GM12878 (cell line): ENCODE results near the gene KLHL18. TPM values are rescaled to one million over a fixed set of nuclear protein-coding genes. Genes with fewer than 3 reads are reported as not detected.

ENCODE experiments used
- ATAC-seq: fragments of 200-7000 bp; cut with Tn5 transposase; 3 replicates; pipeline ENCODE4 v1.9.1; 2020; ENCODE audit warnings: mild to moderate bottlenecking, moderate library complexity
- BruUV-seq: library from RNA; stranded (reverse); fragments of 400-500 nt; replicated peaks from 2 replicates; lab custom pipeline; 2021; lab: Mats Ljungman, UMichigan
- CTCF ChIA-PET: fragments of 300-600 bp; sonication (Branson Sonifier 250); formaldehyde crosslinking; extraction: SDS; loops from one replicate; lab custom pipeline; 2021; ENCODE audit warnings: inconsistent platforms; lab: Yijun Ruan, JAX
- POLR2A ChIA-PET: fragments of 350-600 bp; formaldehyde crosslinking; extraction: SDS; loops from one replicate; lab custom pipeline; 2021; ENCODE audit warnings: inconsistent platforms; lab: Charles Lee
- RAD21 ChIA-PET: fragments of 300-600 bp; sonication (Branson Sonifier 250); formaldehyde crosslinking; loops from one replicate; lab custom pipeline; 2023; ENCODE audit warnings: antibody characterized with exemption; ENCODE audit not compliant: unreplicated experiment; lab: Charles Lee
- SMC1A ChIA-PET: fragments of 300-600 bp; sonication (Branson Sonifier 250); formaldehyde crosslinking; loops from one replicate; lab custom pipeline; 2023; ENCODE audit not compliant: unreplicated experiment, uncharacterized antibody; lab: Charles Lee
- DNase-seq: peaks from one replicate; pipeline ENCODE4 v3.0.0-alpha.2; 2011; ENCODE audit warnings: low read depth, low spot score
- FAIRE-seq: peaks from 3 replicates; lab custom pipeline; 2011; peaks lifted over from hg19 to GRCh38; lab: Jason Lieb, UNC
- H2AFZ ChIP-seq: 2 replicates; pipeline ENCODE4 v1.6.0; 2011; ENCODE audit warnings: low read depth, low read length, control low read depth; ENCODE audit not compliant: control insufficient read depth
- H3K27ac ChIP-seq: 2 replicates; pipeline ENCODE4 v1.5.1; 2011; ENCODE audit warnings: control low read depth; ENCODE audit not compliant: control insufficient read depth, insufficient read depth
- H3K27me3 ChIP-seq, 2 experiments: replicated peaks in 1 of 2; 2 replicates each; pipeline versions ENCODE4 v1.6.0 to v1.6.1; 2011; ENCODE audit warnings: low read length in 1 of 2; ENCODE audit not compliant: control insufficient read depth in 2 of 2, insufficient read depth in 2 of 2
- H3K36me3 ChIP-seq, 2 experiments: 2 replicates each; pipeline ENCODE4 v1.5.1; 2011; ENCODE audit warnings: low read length in 1 of 2; ENCODE audit not compliant: control insufficient read depth in 2 of 2, insufficient read depth in 2 of 2
- H3K4me1 ChIP-seq: 2 replicates; pipeline ENCODE4 v1.6.1; 2011; ENCODE audit warnings: mild to moderate bottlenecking, low read length, moderate library complexity, mixed read lengths; ENCODE audit not compliant: control insufficient read depth, insufficient read depth
- H3K4me2 ChIP-seq: 2 replicates; pipeline ENCODE4 v1.6.0; 2011; ENCODE audit warnings: control low read depth; ENCODE audit not compliant: control insufficient read depth, insufficient read depth
- H3K4me3 ChIP-seq: fragments of 200-600 bp; sonication (generic); 2 replicates; pipeline ENCODE4 v1.5.1; 2016
- H3K79me2 ChIP-seq: 2 replicates; pipeline ENCODE4 v1.6.0; 2011; ENCODE audit warnings: low read length; ENCODE audit not compliant: control insufficient read depth, insufficient read depth
- H3K9ac ChIP-seq: 2 replicates; pipeline ENCODE4 v1.8.0; 2011; ENCODE audit warnings: low read length, control low read depth, mixed read lengths; ENCODE audit not compliant: control insufficient read depth, insufficient read depth
- H3K9me3 ChIP-seq: replicated peaks from 3 replicates; pipeline ENCODE4 v1.5.1; 2011; ENCODE audit warnings: mild to moderate bottlenecking, low read length; ENCODE audit not compliant: control insufficient read depth, insufficient read depth
- H4K20me1 ChIP-seq: 2 replicates; pipeline ENCODE4 v1.6.0; 2011; ENCODE audit not compliant: control insufficient read depth, insufficient read depth
- CREM ChIP-seq: IDR thresholded peaks from 2 replicates; pipeline ENCODE4 v1.6.1; 2014; ENCODE audit warnings: antibody characterized with exemption, low read depth
- EED ChIP-seq: sonication (generic); IDR thresholded peaks from 2 replicates; pipeline ENCODE4 v1.6.1; 2016; ENCODE audit warnings: antibody characterized with exemption, low read depth
- EZH2 ChIP-seq: IDR thresholded peaks from 2 replicates; pipeline ENCODE4 v1.6.1; 2012; ENCODE audit warnings: low read depth, mild to moderate bottlenecking, control low read depth, inconsistent platforms, low read length, borderline replicate concordance; ENCODE audit not compliant: control insufficient read depth
- GABPA ChIP-seq: IDR thresholded peaks from 2 replicates; pipeline ENCODE4 v1.6.1; 2014; ENCODE audit warnings: antibody characterized with exemption, low read depth, mild to moderate bottlenecking, inconsistent platforms
- RBBP5 ChIP-seq: fragments of 200-600 bp; sonication (generic); conservative IDR thresholded peaks from 2 replicates; pipeline ENCODE4 v1.6.1; 2016
- RUNX3 ChIP-seq: IDR thresholded peaks from 2 replicates; pipeline ENCODE4 v1.6.1; 2012; ENCODE audit warnings: low read length, inconsistent platforms
- SIN3A ChIP-seq: IDR thresholded peaks from 2 replicates; pipeline ENCODE4 v1.6.1; 2012; ENCODE audit warnings: low read depth, low read length, improper control_type of control experiment
- SMAD1 ChIP-seq: fragments of 450-650 bp; IDR thresholded peaks from 2 replicates; pipeline ENCODE4 v1.6.1; 2018; ENCODE audit warnings: mild to moderate bottlenecking, low read depth; ENCODE audit not compliant: partially characterized antibody
- SMC3 ChIP-seq: IDR thresholded peaks from 2 replicates; pipeline ENCODE4 v1.6.1; 2011; ENCODE audit warnings: low read length, improper control_type of control experiment, borderline replicate concordance
- ZNF622 ChIP-seq: fragments of 450-650 bp; IDR thresholded peaks from 2 replicates; pipeline ENCODE4 v1.6.1; 2017; ENCODE audit warnings: mild to moderate bottlenecking, inconsistent platforms
- WGBS: methylation state at CpG from one replicate; pipeline ENCODE4 v1.1.6; 2016; ENCODE audit warnings: low lambda C conversion rate; ENCODE audit not compliant: insufficient replicate concordance, insufficient coverage; ENCODE audit errors: missing lambda C conversion rate; 5-methylcytosine and 5-hydroxymethylcytosine counted together
- in situ Hi-C: fragments of 300-500 bp; cut with MboI; formaldehyde crosslinking; loops from 9 replicates; pipeline ENCODE4 v1.14.3; 2018; ENCODE audit warnings: mixed read lengths
- intact Hi-C: fragments of 100-400 bp; cut with micrococcal nuclease; formaldehyde crosslinking; loops from one replicate; pipeline ENCODE4 v1.14.2; 2022; ENCODE audit not compliant: unreplicated experiment
- polyA plus RNA-seq, 11 experiments: library from polyadenylated mRNA; depleted of rRNA in 4 of 11; unstranded in 6 of 11; stranded (reverse) in 5 of 11; fragments of >200 nt; fragmentation: Nextera tagmentation in 4 of 11; fragmentation: Illumina TruSeq in 1 of 11; extraction: Ambion mirVana in 4 of 11; extraction: Trizol in 1 of 11; gene quantifications; 1 replicate in 1 of 11; 2 replicates in 10 of 11; pipeline versions ENCODE4 v1.2.1 to v1.2.3, GENCODE V29; 2011 to 2016; ENCODE audit warnings: inconsistent platforms in 2 of 11, missing spikeins in 2 of 11, low read depth in 1 of 11
- total RNA-seq, 4 experiments: library from RNA; depleted of rRNA in 3 of 4; stranded (reverse); fragments of >200 nt in 3 of 4; fragmentation: Illumina TruSeq in 1 of 4; extraction: Trizol in 1 of 4; gene quantifications; 2 replicates each; pipeline versions ENCODE4 v1.2.1 to v1.2.3, GENCODE V29; 2013 to 2021
- TF ChIP-seq, protein P1 (sequence below): IDR thresholded peaks from 2 replicates; pipeline ENCODE4 v1.6.1; 2011; ENCODE audit warnings: low read depth, low read length, improper control_type of control experiment, borderline replicate concordance
- TF ChIP-seq, protein P2 (sequence below): IDR thresholded peaks from 2 replicates; pipeline ENCODE4 v1.6.1; 2012; ENCODE audit warnings: low read depth, low read length, improper control_type of control experiment
- TF ChIP-seq, protein P3 (sequence below): IDR thresholded peaks from 2 replicates; pipeline ENCODE4 v1.6.1; 2011; ENCODE audit warnings: mild to moderate bottlenecking, low read depth, low read length, moderate library complexity; ENCODE audit not compliant: insufficient replicate concordance
- TF ChIP-seq, protein P4 (sequence below): fragments of 450-650 bp; IDR thresholded peaks from 2 replicates; pipeline ENCODE4 v1.6.1; 2017; ENCODE audit warnings: mild to moderate bottlenecking, low read depth, inconsistent platforms; ENCODE audit not compliant: poor library complexity, severe bottlenecking

The KLHL18 gene
- total and polyA plus RNA-seq, 10 of the 15 experiments (the other 5 are each of a cell fraction or from before 2014, with no cell fraction given) = 24.0 to 69.8 (median 51.7) TPM

DNA sequence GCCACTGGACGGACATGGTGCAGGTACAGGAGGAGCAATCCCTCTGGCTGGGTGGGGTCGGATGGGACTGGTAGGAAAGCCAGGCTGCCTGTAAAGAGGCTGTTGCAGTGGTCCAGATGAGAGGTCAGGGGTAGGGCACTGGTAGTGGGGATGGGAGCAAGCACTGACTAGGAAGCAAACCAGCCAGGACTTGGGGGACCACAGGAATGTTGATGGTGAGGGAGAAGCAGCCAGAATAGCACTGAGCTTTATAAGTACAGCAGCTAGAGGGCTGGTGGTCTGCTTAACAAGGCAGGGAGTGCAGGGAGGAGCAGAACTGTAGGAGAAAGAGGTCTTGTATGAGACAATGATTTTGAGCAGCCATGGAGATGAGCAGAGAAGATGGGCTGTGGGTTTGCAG is 59.4 kb downstream of the KLHL18 start:
- no peak overlapping the region for H2AFZ ChIP-seq
- ChIA-PET CTCF (interaction anchor here (0.7 kb wide), 1 partner anchor 25 kb away, joined by 3 read pairs; no protein-coding TSS in a partner anchor), POLR2A (no interaction called here), RAD21 (interaction anchor here (0.7 kb wide), 1 partner anchor 24 kb away, joined by 3 read pairs; no protein-coding TSS in a partner anchor), SMC1A (interaction anchor here (0.7 to 1.3 kb wide), 2 partner anchors 17 to 28 kb away, joined by 3 to 4 read pairs; no protein-coding TSS in a partner anchor)
- H3K4me1 ChIP-seq = peaks cover 17% of the 10 kb centered on the region
- no peaks in the 10 kb centered on the region; the same call in 1 of the 2 replicates for H4K20me1 ChIP-seq
- in situ Hi-C loops = no loop called here
- FAIRE-seq = no peak
- no peaks in the 10 kb centered on the region for H3K27me3 ChIP-seq
- H3K4me3 ChIP-seq = no peak overlapping the region
- no peak for ATAC-seq
- no peak for TF ChIP-seq ZNF622
- TF ChIP-seq GABPA = no peak
- no peak for TF ChIP-seq SIN3A
- no peak for DNase-seq
- intact Hi-C loops = no loop called here
- H3K4me2 ChIP-seq = no peak overlapping the region
- no peaks in the 10 kb centered on the region for H3K79me2 ChIP-seq
- H3K9ac ChIP-seq = no peak overlapping the region
- 96% methylated on average over 2 of the region's 2 CpGs for WGBS
- H3K9me3 ChIP-seq = no peaks in the 10 kb centered on the region
- H3K27ac ChIP-seq = no peak overlapping the region
- BruUV-seq = no TSS peak
- peaks cover 24 to 25% of the 10 kb centered on the region in 2 experiments for H3K36me3 ChIP-seq

DNA sequence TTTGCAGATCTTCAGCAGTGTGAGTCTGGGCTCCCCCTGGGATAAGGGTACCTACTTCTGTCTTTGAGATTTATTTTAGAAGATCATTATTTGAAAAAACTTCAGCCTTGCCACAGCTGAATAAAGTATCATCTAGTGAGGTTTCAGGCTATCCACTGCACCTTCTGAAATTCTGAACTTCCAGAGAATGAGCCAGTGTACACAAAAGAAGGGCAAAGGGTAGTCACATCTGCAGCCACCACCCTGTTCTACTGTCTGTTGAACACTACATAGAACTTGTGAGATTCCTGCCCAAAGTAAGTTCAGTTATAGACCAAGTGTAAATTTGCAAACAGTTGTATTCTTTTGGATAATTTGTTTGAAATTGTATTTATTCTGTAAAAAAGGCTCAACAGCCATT is 60.1 kb downstream of the KLHL18 start:
- BruUV-seq = no TSS peak
- CTCF ChIA-PET = interaction anchor here (0.7 kb wide), 1 partner anchor 25 kb away, joined by 3 read pairs; no protein-coding TSS in a partner anchor
- no peak overlapping the region for H3K9ac ChIP-seq
- FAIRE-seq (no peak), DNase-seq (no peak), ATAC-seq (no peak)
- no peak overlapping the region for H3K27ac ChIP-seq
- peaks cover 18 to 23% of the 10 kb centered on the region in 2 experiments for H3K36me3 ChIP-seq
- H3K4me2 ChIP-seq = no peak overlapping the region
- in situ Hi-C loops (no loop called here), intact Hi-C loops (no loop called here)
- H3K79me2 ChIP-seq = no peaks in the 10 kb centered on the region
- H3K27me3 ChIP-seq = no peaks in the 10 kb centered on the region
- H3K4me3 ChIP-seq = no peak overlapping the region
- no peaks in the 10 kb centered on the region; the same call in 1 of the 2 replicates for H4K20me1 ChIP-seq
- no peaks in the 10 kb centered on the region for H3K9me3 ChIP-seq
- POLR2A ChIA-PET = no interaction called here
- H2AFZ ChIP-seq = no peak overlapping the region
- H3K4me1 ChIP-seq = peaks cover 21% of the 10 kb centered on the region
- RAD21 ChIA-PET = no interaction called here
- SMC1A ChIA-PET = interaction anchor here (1.3 kb wide), 1 partner anchor 16 kb away, joined by 3 read pairs; no protein-coding TSS in a partner anchor
- no peak for TF ChIP-seq EZH2
- TF ChIP-seq SMAD1 = no peak
- TF ChIP-seq EED = no peak
- no peak for TF ChIP-seq RBBP5
- TF ChIP-seq, protein P1, sequence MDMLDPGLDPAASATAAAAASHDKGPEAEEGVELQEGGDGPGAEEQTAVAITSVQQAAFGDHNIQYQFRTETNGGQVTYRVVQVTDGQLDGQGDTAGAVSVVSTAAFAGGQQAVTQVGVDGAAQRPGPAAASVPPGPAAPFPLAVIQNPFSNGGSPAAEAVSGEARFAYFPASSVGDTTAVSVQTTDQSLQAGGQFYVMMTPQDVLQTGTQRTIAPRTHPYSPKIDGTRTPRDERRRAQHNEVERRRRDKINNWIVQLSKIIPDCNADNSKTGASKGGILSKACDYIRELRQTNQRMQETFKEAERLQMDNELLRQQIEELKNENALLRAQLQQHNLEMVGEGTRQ = no peak
- no peak for TF ChIP-seq RUNX3
- no peak for TF ChIP-seq CREM
- TF ChIP-seq, protein P2, sequence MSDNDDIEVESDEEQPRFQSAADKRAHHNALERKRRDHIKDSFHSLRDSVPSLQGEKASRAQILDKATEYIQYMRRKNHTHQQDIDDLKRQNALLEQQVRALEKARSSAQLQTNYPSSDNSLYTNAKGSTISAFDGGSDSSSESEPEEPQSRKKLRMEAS = no peak
- TF ChIP-seq, protein P3, sequence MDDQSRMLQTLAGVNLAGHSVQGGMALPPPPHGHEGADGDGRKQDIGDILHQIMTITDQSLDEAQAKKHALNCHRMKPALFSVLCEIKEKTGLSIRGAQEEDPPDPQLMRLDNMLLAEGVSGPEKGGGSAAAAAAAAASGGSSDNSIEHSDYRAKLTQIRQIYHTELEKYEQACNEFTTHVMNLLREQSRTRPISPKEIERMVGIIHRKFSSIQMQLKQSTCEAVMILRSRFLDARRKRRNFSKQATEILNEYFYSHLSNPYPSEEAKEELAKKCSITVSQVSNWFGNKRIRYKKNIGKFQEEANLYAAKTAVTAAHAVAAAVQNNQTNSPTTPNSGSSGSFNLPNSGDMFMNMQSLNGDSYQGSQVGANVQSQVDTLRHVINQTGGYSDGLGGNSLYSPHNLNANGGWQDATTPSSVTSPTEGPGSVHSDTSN = no peak
- TF ChIP-seq, protein P4, sequence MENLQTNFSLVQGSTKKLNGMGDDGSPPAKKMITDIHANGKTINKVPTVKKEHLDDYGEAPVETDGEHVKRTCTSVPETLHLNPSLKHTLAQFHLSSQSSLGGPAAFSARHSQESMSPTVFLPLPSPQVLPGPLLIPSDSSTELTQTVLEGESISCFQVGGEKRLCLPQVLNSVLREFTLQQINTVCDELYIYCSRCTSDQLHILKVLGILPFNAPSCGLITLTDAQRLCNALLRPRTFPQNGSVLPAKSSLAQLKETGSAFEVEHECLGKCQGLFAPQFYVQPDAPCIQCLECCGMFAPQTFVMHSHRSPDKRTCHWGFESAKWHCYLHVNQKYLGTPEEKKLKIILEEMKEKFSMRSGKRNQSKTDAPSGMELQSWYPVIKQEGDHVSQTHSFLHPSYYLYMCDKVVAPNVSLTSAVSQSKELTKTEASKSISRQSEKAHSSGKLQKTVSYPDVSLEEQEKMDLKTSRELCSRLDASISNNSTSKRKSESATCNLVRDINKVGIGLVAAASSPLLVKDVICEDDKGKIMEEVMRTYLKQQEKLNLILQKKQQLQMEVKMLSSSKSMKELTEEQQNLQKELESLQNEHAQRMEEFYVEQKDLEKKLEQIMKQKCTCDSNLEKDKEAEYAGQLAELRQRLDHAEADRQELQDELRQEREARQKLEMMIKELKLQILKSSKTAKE = no peak
- TF ChIP-seq SMC3 = no peak
